ENCODE results near the gene PDE7B.

Gene PDE7B

GRCh38 chr6:135951169-135951568, 99.7 kb downstream of the PDE7B start:
- Histone ChIP-seq H3K4me2 (ENCODE audit: low read depth, low read length, poor library complexity, severe bottlenecking) (no peak overlapping the region), H3K9me3 (ENCODE audit: insufficient read depth, low read depth, low read length) (no peaks in the 10 kb centered on the region), H3K9me2 (replicated peaks; ENCODE audit: low read depth, low read length) (no peaks in the 10 kb centered on the region), H3K36me3 (ENCODE audit: insufficient read depth, low read length) (no peaks in the 10 kb centered on the region), H3K79me2 (ENCODE audit: insufficient read depth, low read length) (no peaks in the 10 kb centered on the region), H3K4me3 (ENCODE audit: low read length, poor library complexity, severe bottlenecking) (no peak overlapping the region), H3K27me3 (ENCODE audit: insufficient read depth, low read length, poor library complexity, severe bottlenecking) (no peaks in the 10 kb centered on the region), H3K9ac (ENCODE audit: low read depth, low read length, poor library complexity, severe bottlenecking) (no peak overlapping the region), H4K20me1 (ENCODE audit: insufficient read depth, low read length, poor library complexity, severe bottlenecking) (no peaks in the 10 kb centered on the region), H3K4me1 (ENCODE audit: insufficient read depth, low read length, poor library complexity, severe bottlenecking) (no peaks in the 10 kb centered on the region), H3F3A (ENCODE audit: low read depth) (no peaks in the 10 kb centered on the region), H2AFZ (ENCODE audit: low read length) (no peak overlapping the region)
- TF ChIP-seq EZH2phosphoT487 (IDR thresholded peaks at IDR 0.05; ENCODE audit: borderline replicate concordance) (no peak), CTCF (conservative IDR thresholded peaks at IDR 0.05; ENCODE audit: low read length) (no peak)

GRCh38 chr6:135953818-135954217, 102.3 kb downstream of the PDE7B start:
- Histone ChIP-seq H3K9ac (ENCODE audit: low read depth, low read length, poor library complexity, severe bottlenecking) (no peak overlapping the region), H3K4me3 (ENCODE audit: low read length, poor library complexity, severe bottlenecking) (no peak overlapping the region), H3K4me1 (ENCODE audit: insufficient read depth, low read length, poor library complexity, severe bottlenecking) (no peaks in the 10 kb centered on the region), H3K9me3 (ENCODE audit: insufficient read depth, low read depth, low read length) (no peaks in the 10 kb centered on the region), H3K9me2 (replicated peaks; ENCODE audit: low read depth, low read length) (no peaks in the 10 kb centered on the region), H3F3A (ENCODE audit: low read depth) (no peaks in the 10 kb centered on the region), H4K20me1 (ENCODE audit: insufficient read depth, low read length, poor library complexity, severe bottlenecking) (no peaks in the 10 kb centered on the region), H3K79me2 (ENCODE audit: insufficient read depth, low read length) (no peaks in the 10 kb centered on the region), H3K4me2 (ENCODE audit: low read depth, low read length, poor library complexity, severe bottlenecking) (no peak overlapping the region), H3K27me3 (ENCODE audit: insufficient read depth, low read length, poor library complexity, severe bottlenecking) (no peaks in the 10 kb centered on the region), H2AFZ (ENCODE audit: low read length) (no peak overlapping the region), H3K36me3 (ENCODE audit: insufficient read depth, low read length) (no peaks in the 10 kb centered on the region)
- TF ChIP-seq EZH2phosphoT487 (IDR thresholded peaks at IDR 0.05; ENCODE audit: borderline replicate concordance) (no peak), CTCF (conservative IDR thresholded peaks at IDR 0.05; ENCODE audit: low read length) (no peak)

DNA sequence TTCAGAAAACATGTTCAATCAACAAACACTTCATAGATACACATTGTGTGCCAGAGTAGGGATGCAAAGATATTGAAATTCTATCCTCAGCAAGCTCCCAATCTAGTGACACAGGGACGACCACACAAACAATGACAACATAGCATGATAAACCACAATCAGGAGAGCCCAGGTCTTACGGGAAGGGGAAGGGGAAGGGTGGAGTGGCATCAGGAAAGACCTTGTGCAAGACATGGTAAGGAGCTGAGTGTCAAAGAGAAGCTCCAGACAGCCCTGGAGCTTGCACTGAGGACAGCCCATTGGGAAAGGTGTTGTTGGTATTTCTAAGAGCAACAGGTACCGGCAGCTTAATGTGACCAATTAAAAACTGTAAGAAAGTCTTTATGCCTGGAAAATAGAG, 103.6 kb downstream of the PDE7B start:
- TF ChIP-seq EZH2phosphoT487 (IDR thresholded peaks at IDR 0.05; ENCODE audit: borderline replicate concordance) (no peak), CTCF (conservative IDR thresholded peaks at IDR 0.05; ENCODE audit: low read length) (no peak)
- no peaks in the 10 kb centered on the region for H3K79me2 ChIP-seq (ENCODE audit: insufficient read depth, low read length)

More for the DNA sequence above, 103.6 kb downstream of the PDE7B start:
- no peaks in the 10 kb centered on the region for H3K9me3 ChIP-seq (ENCODE audit: insufficient read depth, low read depth, low read length)
- no peaks in the 10 kb centered on the region for H3K4me1 ChIP-seq (ENCODE audit: insufficient read depth, low read length, poor library complexity, severe bottlenecking)
- H3K4me3 ChIP-seq (ENCODE audit: low read length, poor library complexity, severe bottlenecking): no peak overlapping the region
- no peaks in the 10 kb centered on the region for H4K20me1 ChIP-seq (ENCODE audit: insufficient read depth, low read length, poor library complexity, severe bottlenecking)
- no peak overlapping the region for H2AFZ ChIP-seq (ENCODE audit: low read length)
- no peaks in the 10 kb centered on the region for H3F3A ChIP-seq (ENCODE audit: low read depth)
- no peaks in the 10 kb centered on the region for H3K36me3 ChIP-seq (ENCODE audit: insufficient read depth, low read length)
- no peak overlapping the region for H3K9ac ChIP-seq (ENCODE audit: low read depth, low read length, poor library complexity, severe bottlenecking)
- no peak overlapping the region for H3K4me2 ChIP-seq (ENCODE audit: low read depth, low read length, poor library complexity, severe bottlenecking)
- no peaks in the 10 kb centered on the region for H3K9me2 ChIP-seq (replicated peaks; ENCODE audit: low read depth, low read length)
- no peaks in the 10 kb centered on the region for H3K27me3 ChIP-seq (ENCODE audit: insufficient read depth, low read length, poor library complexity, severe bottlenecking)
